ENCODE results near the gene ZNF593. TPM values are rescaled to one million over a fixed set of nuclear protein-coding genes. Genes with fewer than 3 reads are reported as not detected.

ZNF593 gene
- 27.8 and 45.7 TPM in 2 replicates for total RNA-seq (2014; rRNA removed; shearing (Covaris generic); ENCODE audit: low replicate concordance)

DNA sequence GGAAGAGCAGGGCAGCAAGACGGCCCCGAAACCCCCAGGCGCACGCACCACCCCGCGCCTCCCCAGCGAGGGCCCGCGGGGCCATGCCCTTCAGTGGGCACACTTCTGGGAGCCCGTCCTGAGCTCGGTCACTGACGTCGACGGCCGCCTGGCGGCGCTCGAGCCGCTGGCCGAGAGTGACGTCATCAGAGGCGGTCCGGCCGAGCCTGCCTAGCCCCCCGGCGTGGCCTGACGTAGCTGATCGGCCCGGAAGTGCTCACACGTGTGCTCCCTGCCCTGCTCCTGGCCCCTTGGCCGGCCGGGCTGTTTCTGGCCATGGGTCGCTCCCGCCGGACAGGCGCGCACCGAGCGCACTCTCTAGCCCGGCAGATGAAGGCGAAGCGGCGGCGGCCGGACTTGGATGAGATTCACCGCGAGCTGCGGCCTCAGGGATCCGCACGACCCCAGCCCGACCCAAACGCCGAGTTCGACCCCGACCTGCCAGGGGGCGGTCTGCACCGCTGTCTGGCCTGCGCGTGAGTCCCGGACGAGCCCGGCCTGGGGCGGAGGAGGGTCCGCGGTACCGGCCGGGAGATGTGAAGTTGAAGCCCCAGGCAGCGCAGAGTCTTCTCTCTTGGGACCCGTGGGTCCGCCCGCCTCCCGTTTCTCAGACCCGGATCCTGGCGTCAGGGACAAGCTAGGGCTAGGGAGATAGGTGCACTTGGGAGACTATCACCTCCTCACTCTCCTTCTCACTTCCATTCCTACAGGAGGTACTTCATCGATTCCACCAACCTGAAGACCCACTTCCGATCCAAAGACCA is at the start of gene ZNF593:
Gene ZNF593 (plus strand): TSS at position 240 of the 803 bp plus-strand sequence. CDS start 76 bp downstream, at position 316.
- Histone ChIP-seq H3K27me3 (no peaks in the 10 kb centered on the region), H3K9me3 (no peaks in the 10 kb centered on the region), H3K36me3 (peaks cover 8% of the 10 kb centered on the region), H3K4me3 (peak within 1 kb of the TSS; percentile 95)
- peak; percentile 93 for DNase-seq

DNA sequence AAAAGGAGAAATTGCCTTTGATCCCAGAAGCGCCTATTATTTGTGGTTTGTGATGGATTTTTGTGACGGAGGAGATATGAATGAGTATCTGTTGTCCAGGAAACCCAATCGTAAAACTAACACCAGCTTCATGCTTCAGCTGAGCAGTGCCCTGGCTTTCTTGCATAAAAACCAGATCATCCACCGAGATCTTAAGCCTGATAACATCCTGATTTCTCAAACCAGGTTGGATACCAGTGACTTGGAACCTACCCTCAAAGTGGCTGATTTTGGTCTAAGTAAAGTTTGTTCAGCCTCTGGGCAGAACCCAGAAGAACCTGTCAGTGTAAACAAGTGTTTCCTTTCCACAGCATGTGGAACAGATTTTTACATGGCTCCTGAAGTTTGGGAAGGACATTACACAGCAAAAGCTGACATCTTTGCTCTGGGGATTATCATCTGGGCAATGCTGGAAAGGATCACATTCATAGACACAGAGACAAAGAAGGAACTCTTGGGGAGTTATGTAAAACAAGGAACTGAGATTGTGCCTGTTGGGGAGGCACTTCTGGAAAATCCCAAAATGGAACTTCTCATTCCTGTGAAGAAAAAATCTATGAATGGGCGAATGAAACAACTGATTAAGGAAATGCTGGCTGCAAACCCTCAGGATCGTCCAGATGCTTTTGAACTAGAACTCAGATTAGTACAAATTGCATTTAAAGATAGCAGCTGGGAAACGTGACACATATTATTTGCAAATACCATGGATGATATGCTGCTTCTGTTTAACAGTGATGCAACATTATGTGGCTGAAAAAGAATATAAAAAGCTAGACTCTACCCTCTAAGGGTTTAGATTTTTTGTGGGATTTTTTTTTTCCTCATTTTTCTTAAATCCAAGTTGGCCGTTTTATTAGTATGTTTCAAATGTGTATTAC is 47.6 kb upstream of the ZNF593 start:
- peaks cover 7% of the 10 kb centered on the region for H3K36me3 ChIP-seq
- no peak for DNase-seq
- no peaks in the 10 kb centered on the region for H3K9me3 ChIP-seq
- no peak overlapping the region for H3K4me3 ChIP-seq
- H3K27me3 ChIP-seq: no peaks in the 10 kb centered on the region

DNA sequence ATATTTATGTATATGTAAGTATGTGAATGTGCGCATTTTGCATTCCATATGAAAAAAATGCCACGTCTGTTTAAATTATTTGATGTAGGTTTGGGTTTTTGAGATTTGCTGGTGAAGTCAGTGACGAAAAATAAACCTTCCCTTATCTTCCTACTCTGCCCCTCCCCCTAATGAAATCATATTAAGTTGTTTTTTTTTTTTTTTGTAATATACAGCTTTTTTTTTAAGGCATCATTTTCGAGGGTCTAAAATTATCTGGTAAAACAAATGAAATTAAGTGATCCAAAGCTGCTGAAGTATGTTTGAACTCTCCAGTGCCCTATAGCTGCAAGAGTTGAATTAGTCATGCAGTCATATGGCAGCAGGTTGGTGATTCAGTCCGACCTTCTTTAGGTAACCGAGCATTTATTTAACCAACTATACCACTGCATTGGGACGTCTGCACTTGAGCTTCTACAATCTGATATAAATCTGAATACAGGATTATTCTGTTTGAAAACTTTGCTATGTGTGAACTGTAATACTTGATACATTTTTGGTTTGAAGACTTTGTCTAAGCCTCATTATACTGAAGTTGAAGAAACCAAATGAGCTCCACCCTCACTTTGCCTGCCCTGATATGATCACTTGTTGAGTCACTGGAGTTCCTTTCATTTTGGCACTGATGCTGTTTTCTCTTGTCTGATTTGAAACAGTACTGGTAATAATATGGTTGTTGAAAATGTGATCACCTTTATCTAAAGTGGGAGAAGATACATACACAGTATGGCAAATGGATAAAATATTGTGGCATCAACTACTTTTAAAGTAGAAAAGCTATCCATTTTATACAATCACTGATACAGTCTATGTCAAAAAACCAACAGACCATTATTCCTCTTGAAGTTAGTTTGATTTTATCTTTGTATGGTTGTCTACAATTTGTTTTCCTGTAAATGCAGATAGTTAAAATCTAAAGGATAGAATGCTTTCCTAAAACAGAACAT is 46.4 kb upstream of the ZNF593 start:
- Histone ChIP-seq H3K4me3 (no peak overlapping the region), H3K27me3 (no peaks in the 10 kb centered on the region), H3K36me3 (peaks cover 7% of the 10 kb centered on the region), H3K9me3 (no peaks in the 10 kb centered on the region)
- peak; percentile 16 for DNase-seq

DNA sequence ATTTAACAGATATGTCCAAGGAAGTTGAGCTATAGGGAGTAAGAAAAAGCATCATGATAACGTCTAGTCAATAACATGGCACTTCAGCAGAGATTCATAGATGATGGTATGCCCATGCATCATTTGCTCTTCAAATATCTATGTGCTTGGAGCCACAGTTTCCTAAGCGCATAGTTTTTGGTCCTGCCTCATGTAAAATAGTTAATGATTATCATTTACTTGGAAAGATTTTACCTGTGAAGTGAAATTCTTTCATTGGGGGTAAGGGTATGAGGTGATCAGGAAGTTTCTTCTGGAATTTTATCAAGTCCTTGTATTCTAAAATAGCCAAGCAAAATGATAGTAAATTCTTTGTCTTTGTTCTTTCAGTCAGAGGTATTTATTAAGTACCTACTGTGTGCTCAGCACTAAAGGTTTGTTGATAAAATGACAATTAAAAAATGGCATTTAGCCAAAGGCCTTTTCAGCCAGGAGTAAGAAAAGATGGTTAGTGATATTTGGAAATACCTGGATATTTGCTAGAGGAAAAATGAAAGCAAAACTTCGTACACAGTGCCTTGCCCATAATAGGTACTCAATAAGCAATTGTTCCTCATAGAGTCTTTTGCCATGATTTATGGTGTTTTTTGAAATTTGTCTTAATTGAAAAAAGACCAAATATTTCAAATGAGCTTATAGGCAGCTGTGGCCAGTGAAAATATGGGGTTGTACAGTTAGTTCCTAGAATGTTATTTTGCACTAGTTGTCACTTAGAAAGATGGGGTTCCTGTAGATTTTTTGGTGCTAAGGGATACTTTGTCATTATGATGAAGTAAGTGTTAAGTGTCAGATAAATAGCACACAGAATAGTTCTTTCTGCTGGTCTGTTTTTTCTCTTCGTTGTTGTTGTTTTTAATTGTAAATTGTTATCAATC is 45.0 kb upstream of the ZNF593 start:
- H3K27me3 ChIP-seq: no peaks in the 10 kb centered on the region
- DNase-seq: no peak
- H3K36me3 ChIP-seq: no peaks in the 10 kb centered on the region; the same call in 1 of the 2 replicates
- no peaks in the 10 kb centered on the region for H3K9me3 ChIP-seq
- no peak overlapping the region for H3K4me3 ChIP-seq

DNA sequence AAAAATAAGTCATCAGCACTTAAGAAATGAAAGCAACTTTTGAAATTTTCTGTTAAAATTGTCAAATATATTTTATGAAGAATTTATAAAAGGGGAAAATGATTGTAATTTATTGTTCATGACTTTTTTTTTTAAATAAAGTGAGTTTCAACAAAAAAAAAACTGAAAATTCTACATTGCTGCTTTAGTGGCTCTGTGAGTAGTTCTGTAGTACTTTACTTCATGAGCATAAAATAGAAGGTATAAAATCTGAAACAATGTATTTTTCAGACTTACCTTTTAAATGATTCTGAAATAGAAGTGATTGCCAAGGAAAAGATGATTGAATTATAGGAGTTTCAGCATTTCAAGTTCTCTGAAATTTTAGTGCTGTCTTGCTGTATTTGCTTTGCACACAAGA is 44.3 kb upstream of the ZNF593 start:
- H3K9me3 ChIP-seq: no peaks in the 10 kb centered on the region
- H3K27me3 ChIP-seq: no peaks in the 10 kb centered on the region
- H3K4me3 ChIP-seq: no peak overlapping the region
- no peaks in the 10 kb centered on the region; the same call in 1 of the 2 replicates for H3K36me3 ChIP-seq
- DNase-seq: no peak

DNA sequence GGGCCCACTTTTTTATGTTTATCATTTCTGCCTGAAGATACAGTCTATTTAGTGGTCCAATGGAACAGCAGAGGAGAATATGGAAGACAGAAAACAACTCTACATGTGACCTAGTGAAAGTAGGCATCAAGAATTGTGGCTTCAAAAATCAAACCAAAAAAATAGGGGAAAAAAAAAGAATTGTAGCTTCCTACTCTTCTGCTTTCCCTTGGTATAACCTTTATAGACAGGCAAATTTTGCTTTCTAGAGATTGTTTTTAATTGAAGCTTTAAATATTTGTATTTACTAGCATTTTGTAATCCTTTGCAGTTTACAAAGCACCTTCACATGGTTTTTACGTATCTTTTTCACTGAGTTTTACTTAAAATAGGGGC is 43.8 kb upstream of the ZNF593 start:
- Histone ChIP-seq H3K27me3 (no peaks in the 10 kb centered on the region), H3K4me3 (no peak overlapping the region), H3K36me3 (no peaks in the 10 kb centered on the region; the same call in 1 of the 2 replicates), H3K9me3 (no peaks in the 10 kb centered on the region)
- DNase-seq: no peak

DNA sequence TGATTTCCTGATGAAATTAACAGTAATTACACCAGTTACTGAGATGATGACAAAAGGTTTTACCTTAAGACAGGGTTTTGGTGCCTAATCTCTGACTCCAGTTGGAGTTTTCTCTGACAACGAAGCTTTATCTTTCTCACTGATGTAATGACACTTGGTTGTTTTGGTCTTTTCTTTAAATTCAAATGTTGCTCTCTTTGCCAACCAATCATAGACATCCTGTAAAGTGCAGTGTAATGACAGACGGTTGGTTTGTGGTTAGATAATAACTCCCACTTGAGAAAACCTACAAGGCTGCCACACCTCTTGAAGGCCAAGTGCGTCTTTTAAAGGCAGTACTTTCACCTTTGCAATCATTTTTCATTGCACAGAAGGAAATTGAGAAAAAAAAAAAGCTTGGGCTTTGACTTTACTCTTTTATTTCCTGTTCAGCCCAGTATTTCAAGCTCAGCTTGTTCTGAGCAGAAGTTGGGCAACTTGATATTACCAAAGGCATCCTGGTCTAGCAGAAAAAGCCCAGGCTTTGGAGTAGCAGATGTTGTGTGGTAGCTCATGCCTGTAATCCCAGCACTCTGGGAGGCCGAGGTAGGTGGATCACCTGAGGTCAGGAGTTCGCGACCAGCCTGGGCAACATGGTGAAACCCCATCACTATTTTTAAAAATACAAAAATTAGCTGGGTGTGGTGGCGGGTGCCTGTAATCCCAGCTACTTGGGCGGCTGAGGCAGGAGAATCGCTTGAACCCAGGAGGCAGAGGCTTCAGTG is 43.2 kb upstream of the ZNF593 start:
- no peak for DNase-seq
- Histone ChIP-seq H3K9me3 (no peaks in the 10 kb centered on the region), H3K36me3 (no peaks in the 10 kb centered on the region; the same call in 1 of the 2 replicates), H3K4me3 (no peak overlapping the region), H3K27me3 (no peaks in the 10 kb centered on the region)

DNA sequence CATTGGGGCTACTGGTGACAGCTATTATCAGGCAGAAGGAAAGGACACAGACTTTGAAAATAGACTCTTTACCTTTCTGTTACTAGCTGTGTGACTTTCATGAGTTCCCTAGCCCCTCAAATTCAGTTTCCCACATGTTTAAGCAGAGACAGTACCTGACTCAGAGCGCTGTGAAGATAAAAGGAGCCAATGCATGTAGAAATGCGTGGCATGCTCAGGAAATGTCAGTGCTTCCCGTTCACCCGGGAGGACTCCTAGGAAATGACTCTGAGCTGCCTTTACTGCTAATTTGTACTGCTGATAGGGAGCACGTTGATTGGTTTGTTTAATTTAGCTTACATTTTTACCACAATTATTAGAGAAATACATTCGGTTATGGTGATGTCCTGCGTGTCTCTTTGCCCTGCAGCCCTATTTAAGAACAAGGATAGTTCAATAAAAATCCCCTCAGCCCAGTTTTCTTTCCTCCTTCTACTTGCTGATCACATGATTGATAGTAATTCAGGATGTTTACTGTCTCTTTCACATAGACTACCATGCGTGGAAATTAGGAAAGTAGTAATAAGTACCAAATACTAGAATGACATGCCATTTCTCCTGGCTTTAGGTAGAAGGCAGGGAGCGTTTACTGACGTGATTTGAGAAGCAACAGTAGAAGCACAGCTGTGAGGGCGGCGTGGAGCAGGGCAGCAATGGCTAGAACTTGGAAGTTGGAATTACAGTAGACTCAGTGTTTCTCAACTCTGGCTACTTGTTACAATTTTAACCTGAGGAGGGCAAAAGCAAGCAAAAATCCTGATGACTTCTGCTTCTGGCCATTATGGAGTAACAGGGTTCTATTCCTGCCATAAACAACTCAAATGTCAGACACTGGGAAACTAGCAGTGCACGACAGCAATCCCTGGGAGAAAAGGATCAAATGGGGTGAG is 42.2 kb upstream of the ZNF593 start:
- Histone ChIP-seq H3K27me3 (no peaks in the 10 kb centered on the region), H3K4me3 (no peak overlapping the region), H3K36me3 (no peaks in the 10 kb centered on the region), H3K9me3 (no peaks in the 10 kb centered on the region)
- no peak for DNase-seq

DNA sequence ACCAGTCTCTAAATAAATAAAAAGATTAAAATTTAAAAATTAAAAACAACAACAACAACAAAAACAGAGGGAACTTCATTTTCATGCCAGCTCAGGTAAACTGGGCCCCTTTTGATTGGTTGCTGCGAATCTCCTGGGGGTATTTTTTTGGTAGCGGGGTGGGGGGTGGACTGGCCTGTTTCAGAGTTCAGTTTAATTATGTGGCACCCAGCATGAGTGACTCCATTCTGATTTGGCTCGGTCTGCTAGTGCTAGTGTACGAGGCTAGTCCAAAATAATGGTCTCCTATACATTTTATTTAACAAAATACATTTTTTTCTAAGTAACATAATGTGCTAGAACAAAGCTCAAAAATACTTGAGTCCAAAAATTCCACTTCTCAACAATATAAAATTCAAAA is 39.9 kb upstream of the ZNF593 start:
- Histone ChIP-seq H3K4me3 (no peak overlapping the region), H3K36me3 (no peaks in the 10 kb centered on the region), H3K9me3 (no peaks in the 10 kb centered on the region), H3K27me3 (no peaks in the 10 kb centered on the region)
- DNase-seq: no peak

DNA sequence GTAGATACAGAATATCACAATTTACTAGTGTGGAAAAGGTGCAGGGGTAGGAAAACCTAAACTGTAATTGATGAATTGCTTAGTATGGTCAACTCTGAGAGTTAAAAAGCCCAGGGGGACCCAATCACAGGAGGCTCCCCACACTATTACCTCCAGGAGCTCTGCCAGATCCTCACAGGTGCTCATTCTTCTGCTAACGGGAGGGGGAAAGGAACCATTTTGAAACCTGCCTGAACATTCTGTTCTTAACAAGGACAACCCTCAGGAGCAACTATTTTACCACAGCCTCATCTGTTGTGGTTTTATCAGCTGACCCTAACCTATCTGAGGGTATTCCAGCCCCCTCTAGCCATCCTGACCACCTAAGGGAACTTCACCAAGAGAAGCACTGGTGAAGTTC is 39.0 kb upstream of the ZNF593 start:
- Histone ChIP-seq H3K27me3 (no peaks in the 10 kb centered on the region), H3K4me3 (no peak overlapping the region), H3K36me3 (no peaks in the 10 kb centered on the region), H3K9me3 (0 out of 2 replicates have a peak, but pooled peaks cover 2% of the 10 kb centered on the region)
- DNase-seq: no peak

DNA sequence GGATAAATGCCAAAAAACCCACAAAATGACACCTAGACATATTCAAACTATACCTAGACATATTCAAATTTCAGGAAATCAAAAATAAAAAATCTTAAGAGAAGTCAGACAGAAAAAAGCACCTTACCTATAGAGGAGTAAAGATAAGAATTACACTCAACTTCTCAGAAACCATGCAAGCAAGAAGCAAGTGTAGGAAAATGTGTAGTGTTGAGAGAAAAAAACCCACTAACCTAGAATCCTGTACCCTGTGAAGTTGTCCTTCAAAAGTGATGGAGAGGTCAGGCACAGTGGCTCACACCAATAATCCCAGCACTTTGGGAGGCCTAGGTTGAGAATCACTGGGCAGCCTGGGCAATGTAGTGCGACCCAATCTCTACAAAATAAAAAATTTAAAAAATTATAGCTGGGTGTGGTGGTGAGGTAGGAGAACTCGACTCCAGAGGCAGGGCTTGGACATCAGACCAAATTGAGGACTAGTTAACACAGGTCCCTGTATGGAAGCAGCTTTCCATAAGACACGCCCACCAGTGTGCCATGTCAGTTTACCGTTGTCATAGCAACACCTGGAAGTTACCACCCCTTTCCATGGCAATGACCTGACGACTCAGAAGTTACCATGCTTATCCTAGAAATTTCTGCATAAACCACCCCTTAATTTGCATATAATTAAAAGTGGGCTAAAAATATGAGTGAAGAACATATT is 37.4 kb upstream of the ZNF593 start:
- DNase-seq: no peak
- Histone ChIP-seq H3K27me3 (no peaks in the 10 kb centered on the region), H3K4me3 (no peak overlapping the region), H3K9me3 (0 out of 2 replicates have a peak, but pooled peaks cover 2% of the 10 kb centered on the region), H3K36me3 (no peaks in the 10 kb centered on the region)

DNA sequence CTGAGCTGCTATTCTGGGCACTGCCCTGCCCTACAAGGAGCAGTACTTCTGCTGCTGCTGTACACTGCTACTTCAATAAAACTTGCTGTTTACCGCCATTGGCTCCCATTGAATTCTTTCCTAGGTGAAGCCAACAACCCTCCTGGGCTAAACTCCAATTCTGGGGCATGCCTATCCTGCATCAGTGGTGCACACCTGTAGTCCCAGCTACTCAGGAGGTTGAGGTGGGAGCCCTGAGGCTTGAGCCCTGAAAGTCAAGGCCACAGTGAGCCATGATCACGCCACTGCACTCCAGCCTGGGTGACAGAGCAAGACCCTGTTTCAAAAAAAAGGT is 36.9 kb upstream of the ZNF593 start:
- H3K27me3 ChIP-seq: no peaks in the 10 kb centered on the region
- no peak for DNase-seq

DNA sequence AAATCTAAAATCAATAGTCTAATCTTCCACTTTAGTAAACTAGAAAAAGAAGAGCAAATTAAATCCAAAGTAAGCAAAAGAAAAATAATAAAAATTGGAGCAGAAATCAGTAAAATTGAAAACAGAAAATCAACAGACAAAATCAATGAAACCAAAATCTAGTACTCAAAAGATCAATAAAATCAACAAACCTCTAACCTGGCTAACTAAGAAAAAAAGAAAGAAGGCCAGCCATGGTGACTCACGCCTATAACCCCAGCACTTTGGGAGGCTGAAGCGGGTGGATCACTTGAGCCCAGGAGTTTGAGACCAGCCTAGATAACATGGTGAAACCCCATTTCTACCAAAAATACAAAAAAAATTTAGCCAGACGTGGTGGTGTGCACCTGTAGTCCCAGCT is 35.2 kb upstream of the ZNF593 start:
- no peaks in the 10 kb centered on the region for H3K36me3 ChIP-seq
- H3K9me3 ChIP-seq: 0 out of 2 replicates have a peak, but pooled peaks cover 2% of the 10 kb centered on the region
- H3K27me3 ChIP-seq: no peaks in the 10 kb centered on the region
- H3K4me3 ChIP-seq: no peak overlapping the region
- DNase-seq: no peak

More for the DNA sequence above, 36.9 kb upstream of the ZNF593 start:
- H3K4me3 ChIP-seq: no peak overlapping the region
- 0 out of 2 replicates have a peak, but pooled peaks cover 2% of the 10 kb centered on the region for H3K9me3 ChIP-seq
- no peaks in the 10 kb centered on the region for H3K36me3 ChIP-seq

All from MG63 (cell line).